Right ventricle myocardium superior (tissue), 1 donor: ENCODE data around the gene CCDC88C. TPM values are rescaled to one million over a fixed set of nuclear protein-coding genes. Genes with fewer than 3 reads are reported as not detected.

Experiments used
- ATAC-seq: fragments of 200-7000 bp; cut with Tn5 transposase; one replicate; pipeline ENCODE4 v1.9.1; 2020; ENCODE audit warnings: mild to moderate bottlenecking; ENCODE audit not compliant: poor library complexity
- DNase-seq: peaks from one replicate; pipeline ENCODE4 v3.0.0-alpha.2; 2020
- intact Hi-C: fragments of 100-400 bp; cut with DNase I; formaldehyde crosslinking; loops from one replicate; pipeline ENCODE4 v1.11.2; 2022
- total RNA-seq: library from RNA; stranded (reverse); fragmentation: NEBNext Ultra II Directional; extraction: Animal tissue kit (Norgen Biotek cat#: 25700); gene quantifications from one replicate; pipeline ENCODE4 v1.2.1, GENCODE V29; 2021
- donor health status: DM: no; HTN: yes; CAD: no; lungs with severe emphysema.

Gene CCDC88C
- total RNA-seq, 1 donor from 2014 or later = 2.9 TPM

DNA sequence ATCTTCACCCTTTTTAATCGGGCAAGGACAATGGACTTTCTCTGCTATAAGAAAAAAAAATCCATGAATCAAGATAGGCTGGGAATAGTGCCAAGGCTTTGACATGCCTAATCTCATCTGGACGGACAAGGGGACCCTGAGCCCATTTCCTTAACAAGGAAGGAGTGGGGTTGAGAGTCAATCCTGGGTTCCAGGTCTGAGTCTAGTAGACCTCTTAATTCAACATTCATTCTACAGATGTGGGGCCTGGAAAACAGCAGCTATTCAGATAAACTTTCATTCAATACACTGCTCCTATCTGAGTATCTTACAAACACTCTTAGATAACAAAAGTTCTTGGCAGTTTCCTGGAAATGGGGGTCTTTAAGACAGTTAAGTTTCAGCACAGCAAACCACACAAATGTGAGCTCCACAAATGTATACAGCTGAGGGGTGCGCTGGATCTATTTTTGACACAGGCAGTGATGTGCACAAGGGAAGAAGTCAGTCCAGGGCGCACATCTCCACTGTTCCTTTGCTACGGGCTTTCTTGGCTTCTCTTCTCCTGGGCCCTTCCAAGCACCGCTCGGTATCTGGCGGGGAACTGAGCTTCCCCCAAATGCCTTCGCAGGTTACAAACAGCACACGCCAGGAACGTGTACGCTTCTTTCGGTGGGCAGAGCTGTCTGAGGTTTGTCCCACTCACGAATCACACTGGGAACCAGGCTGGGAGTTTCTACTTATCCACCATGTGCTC lies 90.9 kb downstream of the CCDC88C start:
- ATAC-seq (no peak), DNase-seq (no peak)
- intact Hi-C loops = no loop called here

- intact Hi-C loops = no loop called here
- ATAC-seq (peak; percentile 9), DNase-seq (no peak)
Observed at GRCh38 chr14:91324606-91325575, 92.7 kb downstream of the CCDC88C start.

GRCh38 chr14:91323671-91324605 lies 93.7 kb downstream of the CCDC88C start:
- DNase-seq (peak; percentile 93), ATAC-seq (peak; percentile 88)
- intact Hi-C loops = loop anchor here (2.0 kb wide), 1 partner anchor 95 kb away; no protein-coding TSS in a partner anchor

- ATAC-seq = no peak
- intact Hi-C loops = loop anchor here (2.0 kb wide), 1 partner anchor 96 kb away; no protein-coding TSS in a partner anchor
Observed at GRCh38 chr14:91323031-91323430, 94.6 kb downstream of the CCDC88C start.

GRCh38 chr14:91322623-91323022 lies 95.0 kb downstream of the CCDC88C start:
- no peak for DNase-seq
- no peak for ATAC-seq
- intact Hi-C loops = loop anchor here (2.0 kb wide), 1 partner anchor 96 kb away; no protein-coding TSS in a partner anchor

More at GRCh38 chr14:91323031-91323430, 94.6 kb downstream of the CCDC88C start:
- no peak for DNase-seq

DNA sequence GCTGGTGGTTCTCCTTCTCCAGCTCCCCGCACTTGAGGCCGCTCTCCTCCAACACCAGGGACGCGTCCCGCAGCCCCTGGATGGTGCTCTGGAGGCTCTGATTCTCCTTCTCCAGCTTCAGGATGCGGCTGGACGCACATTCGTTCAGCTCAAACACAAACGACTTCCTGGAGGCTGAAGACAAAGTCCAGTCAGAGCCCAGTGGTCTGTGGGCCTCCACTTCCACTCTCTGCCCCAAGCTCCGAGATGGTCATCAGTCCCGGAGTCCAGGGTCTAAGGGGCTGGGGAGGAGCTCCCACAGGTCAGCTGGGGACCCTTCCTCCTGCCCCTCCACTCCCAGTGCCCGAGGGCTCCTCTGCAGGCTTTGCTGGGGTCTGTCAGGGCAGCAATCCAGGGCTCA lies 96.5 kb downstream of the CCDC88C start:
- DNase-seq = no peak
- intact Hi-C loops = no loop called here
- ATAC-seq = no peak

- no peak for ATAC-seq
- intact Hi-C loops = no loop called here
- DNase-seq = no peak
Observed at GRCh38 chr14:91320266-91320665, 97.4 kb downstream of the CCDC88C start.

GRCh38 chr14:91318911-91319310 lies 98.7 kb downstream of the CCDC88C start:
- no peak for DNase-seq
- intact Hi-C loops = no loop called here
- ATAC-seq = no peak

GRCh38 chr14:91317381-91318308 lies 100.0 kb downstream of the CCDC88C start:
- DNase-seq (peak; percentile 90), ATAC-seq (peak; percentile 85)
- intact Hi-C loops = no loop called here

DNA sequence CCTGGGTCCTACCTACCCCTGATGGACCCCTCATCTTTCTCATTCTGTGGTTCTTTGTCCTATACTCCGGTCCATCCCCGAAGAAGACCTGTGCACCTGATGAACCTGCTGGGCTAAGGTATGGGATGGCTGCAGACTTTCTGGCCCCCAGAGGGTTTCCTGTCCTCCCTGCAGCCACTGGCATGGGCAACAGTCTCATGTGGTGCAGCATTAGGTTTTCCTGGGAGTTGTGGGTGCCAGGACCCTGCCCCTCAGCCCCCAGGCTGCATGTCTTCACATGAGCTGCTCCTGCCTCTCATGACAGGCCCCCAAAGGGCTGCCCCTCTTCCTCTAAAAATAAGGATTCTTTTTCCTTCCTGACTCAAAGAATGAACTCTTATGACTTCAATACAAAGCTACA lies 100.9 kb downstream of the CCDC88C start:
- intact Hi-C loops = no loop called here
- DNase-seq (no peak), ATAC-seq (no peak)

DNA sequence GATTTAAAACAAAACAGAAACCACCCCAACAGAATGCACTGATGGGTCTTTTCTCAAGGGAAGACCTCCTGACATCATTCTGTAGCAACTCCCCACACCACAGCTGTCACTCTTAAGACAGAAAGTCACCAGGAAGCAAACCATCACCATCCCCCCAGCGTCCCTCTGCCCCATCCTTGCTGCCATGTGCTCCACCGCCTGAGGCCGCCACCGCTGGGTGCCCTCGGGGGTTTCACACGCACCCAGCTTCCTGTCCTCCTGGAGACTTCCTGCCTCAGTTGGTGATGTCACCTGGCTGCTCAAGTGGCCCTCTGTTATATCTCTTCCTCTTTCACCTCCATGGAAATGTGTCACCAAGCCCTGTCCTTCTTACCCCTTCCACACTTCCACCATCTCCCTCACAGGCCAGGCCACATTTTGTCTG lies 101.8 kb downstream of the CCDC88C start:
- ATAC-seq = no peak
- intact Hi-C loops = no loop called here
- DNase-seq = no peak

- ATAC-seq = no peak
- DNase-seq = no peak
- intact Hi-C loops = no loop called here
Observed at GRCh38 chr14:91313852-91314251, 103.8 kb downstream of the CCDC88C start.

GRCh38 chr14:91313154-91313850 lies 104.3 kb downstream of the CCDC88C start:
- intact Hi-C loops = no loop called here
- no peak for DNase-seq

GRCh38 chr14:91311284-91311662 lies 106.3 kb downstream of the CCDC88C start:
- intact Hi-C loops = no loop called here
- DNase-seq (no peak), ATAC-seq (peak; percentile 15)

More at GRCh38 chr14:91313154-91313850, 104.3 kb downstream of the CCDC88C start:
- no peak for ATAC-seq

DNA sequence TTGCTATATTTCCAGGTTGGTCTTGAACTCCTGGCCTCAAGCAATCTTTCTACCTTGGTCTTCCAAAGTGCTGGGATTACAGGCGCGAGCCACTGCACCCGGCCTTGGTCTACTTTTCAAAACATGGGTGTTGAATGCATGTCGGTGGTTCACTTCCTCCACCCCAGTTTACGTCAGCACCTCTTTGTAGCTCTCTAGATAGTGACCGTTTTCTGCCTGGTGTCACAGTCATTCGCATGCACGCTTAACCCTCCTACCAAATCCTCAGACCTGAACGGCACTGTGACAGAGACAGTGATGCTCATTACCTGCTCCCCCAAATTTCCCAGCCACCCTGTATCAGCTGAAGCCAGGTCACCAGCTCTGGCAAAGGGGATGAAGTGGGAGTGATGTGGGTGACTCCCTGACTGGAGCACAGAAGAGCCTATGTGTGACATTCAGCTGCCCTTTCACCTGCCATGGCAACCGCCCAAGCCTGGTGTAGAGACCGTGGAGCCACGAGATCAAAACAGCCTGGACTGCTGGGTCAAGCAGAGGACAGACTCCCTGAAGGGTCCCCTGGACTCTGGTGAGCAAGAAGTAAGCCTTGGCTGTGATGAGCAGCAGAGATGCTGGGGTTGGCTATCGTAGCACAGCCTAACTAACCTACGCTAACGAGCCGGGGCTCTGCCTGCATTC lies 106.9 kb downstream of the CCDC88C start:
- DNase-seq (no peak), ATAC-seq (no peak)
- intact Hi-C loops = no loop called here

DNA sequence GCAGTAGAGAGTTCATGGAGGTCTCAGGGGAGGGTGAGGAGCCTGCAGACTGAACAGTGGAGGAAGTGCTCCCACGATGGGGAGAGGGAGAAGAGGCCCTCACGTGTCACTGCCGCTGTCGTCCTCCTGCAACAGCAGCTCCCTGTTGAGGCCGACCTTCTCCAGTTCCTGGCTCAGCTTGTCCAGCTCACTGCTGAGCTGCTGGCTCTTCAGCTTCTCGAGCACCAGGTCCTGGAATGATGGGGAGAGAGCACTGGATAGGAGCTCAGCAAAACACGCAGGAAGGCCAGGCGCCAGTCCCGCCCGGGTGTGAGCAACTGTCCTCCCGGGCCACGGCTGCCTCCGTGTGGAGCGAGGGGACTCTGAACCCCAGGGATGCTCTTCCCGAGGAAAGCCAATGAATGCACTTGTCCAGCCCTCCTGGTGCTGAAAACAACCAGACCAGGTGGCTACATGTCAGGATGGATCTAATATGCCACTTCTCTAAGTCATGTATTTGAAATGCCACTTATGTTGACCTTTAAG lies 107.8 kb downstream of the CCDC88C start:
- no peak for ATAC-seq
- DNase-seq = no peak
- intact Hi-C loops = no loop called here
